PC-3 (cell line): ENCODE measurements around the gene TXNL4A.

Source experiments
- CTCF ChIP-seq: fragments of 300-600 bp; sonication (generic); conservative IDR thresholded peaks from 2 replicates; pipeline ENCODE4 v1.5.1; 2017; ENCODE audit warnings: antibody characterized with exemption, low read depth, mild to moderate bottlenecking, low read length
- EZH2phosphoT487 ChIP-seq: fragments of 300-600 bp; sonication (generic); IDR thresholded peaks from 2 replicates; pipeline ENCODE4 v1.6.1; 2018; ENCODE audit warnings: mild to moderate bottlenecking, antibody characterized with exemption, low read length, borderline replicate concordance

- TF ChIP-seq CTCF = no peak
- no peak for TF ChIP-seq EZH2phosphoT487
Observed at GRCh38 chr18:79943608-79944125, 44.7 kb downstream of the TXNL4A start.
